Testis (tissue), 2 donors: ENCODE data around the gene FLAD1.

Experiments used
- CTCF ChIP-seq, 3 experiments: fragments of 450-650 bp in 2 of 3; fragments of 200-600 bp in 1 of 3; sonication (generic) in 1 of 3; IDR thresholded peaks; one replicate each; pipeline ENCODE4 v1.5.1; 2016 to 2019; ENCODE audit warnings: antibody characterized with exemption in 3 of 3, mild to moderate bottlenecking in 2 of 3, moderate library complexity in 1 of 3
- POLR2A ChIP-seq: fragments of 450-650 bp; IDR thresholded peaks from one replicate; pipeline ENCODE4 v1.6.1; 2017; ENCODE audit warnings: antibody characterized with exemption, mild to moderate bottlenecking, moderate library complexity

DNA sequence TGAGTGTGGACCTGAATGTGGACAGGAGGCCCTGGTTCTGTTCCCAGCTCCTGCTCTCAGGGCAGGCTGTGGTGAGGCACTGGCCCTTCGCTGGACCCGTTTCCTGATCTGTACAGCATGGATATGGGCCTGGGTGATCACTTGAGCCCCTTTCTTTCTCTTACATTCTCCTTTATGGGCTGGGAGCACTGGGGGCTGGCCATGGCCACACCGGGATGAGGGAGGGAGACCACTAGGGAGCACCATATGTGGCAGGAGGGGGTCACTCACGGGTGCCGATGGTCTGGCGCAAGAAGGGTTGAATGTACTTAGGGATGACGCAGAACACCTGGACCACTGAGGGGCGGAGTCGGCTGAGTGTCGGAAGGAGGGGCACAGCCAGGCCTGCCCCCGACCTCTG lies 47.8 kb downstream of the FLAD1 start:
- TF ChIP-seq POLR2A (no peak), CTCF (IDR thresholded peaks at IDR 0.05) (no peak)
